Left lung (tissue), 10 donors: ENCODE measurements around the gene HDAC3. TPM values are rescaled to one million over a fixed set of nuclear protein-coding genes. Genes with fewer than 3 reads are reported as not detected.

Source experiments
- ATAC-seq: fragments of 200-7000 bp; cut with Tn5 transposase; one replicate; pipeline ENCODE4 v1.9.1; 2020; ENCODE audit warnings: moderate library complexity
- DNase-seq, 4 donors: peaks; one replicate each; pipeline ENCODE4 v3.0.0-alpha.2; 2013 to 2020
- H3K27ac ChIP-seq, 2 donors: fragments of 200-600 bp; sonication (generic) in 1 of 2; one replicate each; pipeline versions ENCODE4 v1.5.0 to v1.8.0; 2020 to 2021
- H3K27me3 ChIP-seq, 2 donors: fragments of 200-600 bp; sonication (generic) in 1 of 2; one replicate each; pipeline versions ENCODE4 v1.5.0 to v1.8.0; 2020 to 2021
- H3K36me3 ChIP-seq, 2 donors: fragments of 200-600 bp; sonication (generic) in 1 of 2; one replicate each; pipeline versions ENCODE4 v1.5.0 to v1.8.0; 2020 to 2021
- H3K4me1 ChIP-seq, 2 donors: fragments of 200-600 bp; one replicate each; pipeline ENCODE4 v1.8.0; 2021
- H3K4me3 ChIP-seq, 2 donors: fragments of 200-600 bp; sonication (generic) in 1 of 2; one replicate each; pipeline versions ENCODE4 v1.5.0 to v1.8.0; 2020 to 2021; ENCODE audit warnings: mild to moderate bottlenecking in 1 of 2
- H3K9me3 ChIP-seq, 2 donors: fragments of 200-600 bp; sonication (generic) in 1 of 2; one replicate each; pipeline versions ENCODE4 v1.5.0 to v1.8.0; 2020 to 2021
- CTCF ChIP-seq, 2 donors: fragments of 200-600 bp; sonication (generic) in 1 of 2; IDR thresholded peaks; one replicate each; pipeline versions ENCODE4 v1.5.0 to v1.8.0; 2021; ENCODE audit warnings: antibody characterized with exemption in 2 of 2
- intact Hi-C, 2 donors: fragments of 100-400 bp; cut with DNase I; formaldehyde crosslinking; loops; one replicate each; pipeline versions ENCODE4 v1.11.2 to v1.14.2; 2022
- polyA plus RNA-seq, 6 donors: library from polyadenylated mRNA; unstranded; fragments of 120-200 nt; gene quantifications; one replicate each; pipeline ENCODE4 v1.2.1, GENCODE V29; 2013; ENCODE audit not compliant: insufficient read length in 6 of 6
- total RNA-seq, 2 donors: library from RNA; stranded (reverse); fragmentation: NEBNext Ultra II Directional; extraction: Animal tissue kit (Norgen Biotek cat#: 25700); gene quantifications; one replicate each; pipeline ENCODE4 v1.2.1, GENCODE V29; 2021
- donor health status: DM: no; HTN: yes; CAD: no.
- donor health status: DM: no; HTN: no; CAD: no.

Gene HDAC3
- total and polyA plus RNA-seq, 8 donors: 41.2 to 120 (median 112) TPM

DNA sequence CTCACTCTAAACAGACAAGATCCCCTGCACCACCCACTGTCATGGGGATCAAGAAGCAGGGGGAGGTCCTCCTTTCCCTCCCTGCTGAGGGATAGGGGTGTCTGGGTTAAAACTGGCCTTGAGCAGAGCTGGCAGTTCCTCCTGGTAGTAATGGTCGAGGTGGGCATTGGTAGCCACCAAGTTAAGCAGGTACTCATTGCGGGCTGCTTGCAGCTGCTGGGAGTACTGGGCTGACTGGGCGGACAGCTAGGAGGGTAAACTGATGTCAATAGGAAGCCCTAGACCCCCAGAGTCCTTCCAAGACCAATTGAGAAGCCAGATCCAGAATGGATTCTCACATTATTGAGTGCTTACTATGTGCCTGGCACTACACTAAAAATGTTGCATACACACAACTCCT lies 11.2 kb upstream of the HDAC3 start:
- Histone ChIP-seq H3K36me3 (peaks cover 0 to 34% of the 10 kb centered on the region in 2 donors), H3K4me3 (no peak overlapping the region), H3K4me1 (peaks cover 0 to 23% of the 10 kb centered on the region in 2 donors), H3K27ac (no peak overlapping the region), H3K27me3 (no peaks in the 10 kb centered on the region), H3K9me3 (no peaks in the 10 kb centered on the region)
- intact Hi-C loops: no loop called here
- no peak for TF ChIP-seq CTCF (IDR thresholded peaks at IDR 0.05)
- no peak for DNase-seq
- no peak for ATAC-seq

DNA sequence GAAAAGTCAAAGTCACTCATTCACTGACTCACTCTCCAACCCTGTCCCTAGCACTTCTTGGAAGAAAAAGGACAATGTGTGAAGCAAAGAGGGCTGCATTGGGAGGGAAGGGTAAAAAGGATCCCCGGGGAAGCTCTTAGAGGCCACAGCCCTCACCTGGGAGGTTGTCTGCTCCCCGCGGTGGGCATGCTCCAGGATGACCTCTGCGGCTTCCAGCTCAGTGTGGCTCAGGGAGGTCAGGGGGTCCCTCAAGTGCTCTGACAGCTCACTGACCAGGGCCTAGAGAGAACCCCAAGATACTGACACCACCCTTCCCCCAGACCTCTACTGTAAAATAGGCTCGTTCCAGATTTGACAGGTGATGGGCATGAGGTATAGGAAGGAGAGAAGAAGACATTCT lies 10.6 kb upstream of the HDAC3 start:
- no peak for DNase-seq
- H3K4me1 ChIP-seq: peaks cover 0 to 22% of the 10 kb centered on the region in 2 donors
- H3K4me3 ChIP-seq: no peak overlapping the region
- H3K27me3 ChIP-seq: no peaks in the 10 kb centered on the region
- H3K9me3 ChIP-seq: no peaks in the 10 kb centered on the region
- no peak for TF ChIP-seq CTCF (IDR thresholded peaks at IDR 0.05)
- intact Hi-C loops: no loop called here
- H3K36me3 ChIP-seq: peaks cover 0 to 34% of the 10 kb centered on the region in 2 donors
- ATAC-seq: no peak
- no peak overlapping the region for H3K27ac ChIP-seq

DNA sequence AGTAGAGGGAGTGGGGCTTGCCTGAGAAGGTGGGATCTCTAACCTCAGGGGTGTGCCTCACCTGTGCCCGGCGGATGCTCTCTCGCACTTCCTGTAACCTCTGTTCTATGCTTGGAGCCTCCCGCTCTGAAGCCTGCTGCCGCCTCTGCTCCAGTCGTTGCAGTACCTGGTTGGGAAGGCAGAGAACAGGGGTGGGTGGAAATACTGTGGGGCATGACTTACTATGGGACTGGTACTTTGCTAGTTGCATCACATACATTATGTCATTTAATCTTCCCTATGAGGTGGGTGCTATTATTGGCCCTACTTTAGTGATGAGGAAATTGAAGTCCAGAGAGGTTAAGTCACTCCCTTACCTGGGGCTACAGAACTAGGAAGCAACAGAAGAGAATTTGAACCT lies 9.4 kb upstream of the HDAC3 start:
- Histone ChIP-seq H3K27ac (no peak overlapping the region), H3K4me3 (no peak overlapping the region), H3K27me3 (no peaks in the 10 kb centered on the region), H3K4me1 (peaks cover 0 to 12% of the 10 kb centered on the region in 2 donors), H3K36me3 (peaks cover 0 to 41% of the 10 kb centered on the region in 2 donors), H3K9me3 (no peaks in the 10 kb centered on the region)
- intact Hi-C loops: no loop called here
- TF ChIP-seq CTCF (IDR thresholded peaks at IDR 0.05): no peak
- ATAC-seq (no peak), DNase-seq (no peak)

GRCh38 chr5:141641634-141642267 lies 5.1 kb upstream of the HDAC3 start:
- H3K27me3 ChIP-seq: no peaks in the 10 kb centered on the region
- H3K4me1 ChIP-seq: peaks cover 0 to 16% of the 10 kb centered on the region in 2 donors
- no peak for ATAC-seq
- intact Hi-C loops: no loop called here
- no peak overlapping the region for H3K27ac ChIP-seq
- no peak for TF ChIP-seq CTCF (IDR thresholded peaks at IDR 0.05)
- no peaks in the 10 kb centered on the region for H3K9me3 ChIP-seq
- no peak overlapping the region for H3K4me3 ChIP-seq
- H3K36me3 ChIP-seq: peaks cover 0 to 46% of the 10 kb centered on the region in 2 donors
- DNase-seq: no peak

DNA sequence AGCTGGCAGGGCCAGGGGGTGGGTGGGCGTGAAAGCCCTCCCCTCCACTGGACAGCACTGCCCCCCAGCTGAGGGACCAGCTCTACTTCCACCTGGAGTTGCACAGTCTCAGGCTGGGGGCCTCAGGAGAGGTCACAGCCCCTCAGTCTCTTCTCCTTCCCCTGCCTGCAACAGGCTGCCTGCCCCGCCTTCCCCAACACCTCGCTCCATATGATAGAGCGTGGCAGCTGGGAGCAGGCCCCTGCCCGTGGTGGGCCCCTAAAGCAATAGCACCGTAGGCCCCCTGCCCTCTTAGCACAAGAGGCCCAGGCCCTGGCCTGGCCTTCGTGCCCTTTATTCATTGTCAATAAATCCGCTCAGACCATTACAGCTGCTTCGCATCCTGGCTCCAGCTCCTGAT lies 4.0 kb upstream of the HDAC3 start:
- no peaks in the 10 kb centered on the region for H3K9me3 ChIP-seq
- H3K27me3 ChIP-seq: no peaks in the 10 kb centered on the region
- ATAC-seq (no peak), DNase-seq (no peak)
- H3K4me3 ChIP-seq: no peak overlapping the region
- H3K27ac ChIP-seq: no peak overlapping the region
- intact Hi-C loops: no loop called here
- TF ChIP-seq CTCF (IDR thresholded peaks at IDR 0.05): no peak
- peaks cover 3 to 22% of the 10 kb centered on the region in 2 donors for H3K4me1 ChIP-seq
- peaks cover 0 to 35% of the 10 kb centered on the region in 2 donors for H3K36me3 ChIP-seq
